Smooth muscle cell of the coronary artery (primary cell): ENCODE data around the gene DYNC1LI2. TPM values are rescaled to one million over a fixed set of nuclear protein-coding genes. Genes with fewer than 3 reads are reported as not detected.

ENCODE experiments used
- total RNA-seq: library from RNA; depleted of rRNA; stranded (reverse); fragments of >200 nt; gene quantifications from 2 replicates; pipeline ENCODE4 v1.2.3, GENCODE V29; 2014; ENCODE audit warnings: low replicate concordance

Gene DYNC1LI2
- 63.7 and 175 TPM in 2 replicates for total RNA-seq

DNA sequence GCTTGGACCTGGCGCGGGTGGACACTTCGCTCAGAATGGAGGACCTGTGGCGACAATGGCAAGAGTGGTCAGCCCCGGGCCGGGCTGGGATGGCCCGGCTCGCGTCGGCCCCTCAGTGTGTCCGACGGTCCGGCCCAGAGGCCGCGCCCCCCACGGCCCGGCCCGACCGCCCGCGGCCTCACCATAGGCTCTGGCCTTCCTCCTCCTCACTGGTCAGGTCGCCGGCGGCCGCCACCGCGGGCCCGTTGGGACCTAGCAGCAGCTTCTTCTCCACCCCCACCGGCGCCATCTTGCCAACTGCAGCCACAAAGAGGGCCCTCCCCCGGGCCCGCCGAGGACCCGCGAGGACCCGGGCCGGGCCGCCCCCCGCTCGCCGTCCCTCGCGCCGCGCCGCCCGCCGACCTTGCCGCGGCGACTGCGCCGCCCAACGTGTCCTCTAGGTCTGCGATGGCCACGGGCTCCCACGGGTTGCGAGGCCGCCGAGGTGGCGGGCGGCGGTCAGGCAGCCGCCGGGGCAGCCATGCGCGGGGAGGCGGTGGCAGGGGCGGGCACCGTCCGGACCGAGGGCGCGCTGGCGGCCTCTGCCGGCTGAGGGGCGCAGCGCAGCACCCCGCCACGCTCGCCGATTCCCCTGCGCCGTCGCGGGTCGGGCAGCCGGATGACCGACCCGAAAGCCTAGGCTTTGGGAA lies at the start of gene DYNC1LI2:
Gene DYNC1LI2 (minus strand): TSS at position 307 of the 689 bp plus-strand sequence. CDS start 18 bp downstream, at position 289.

DNA sequence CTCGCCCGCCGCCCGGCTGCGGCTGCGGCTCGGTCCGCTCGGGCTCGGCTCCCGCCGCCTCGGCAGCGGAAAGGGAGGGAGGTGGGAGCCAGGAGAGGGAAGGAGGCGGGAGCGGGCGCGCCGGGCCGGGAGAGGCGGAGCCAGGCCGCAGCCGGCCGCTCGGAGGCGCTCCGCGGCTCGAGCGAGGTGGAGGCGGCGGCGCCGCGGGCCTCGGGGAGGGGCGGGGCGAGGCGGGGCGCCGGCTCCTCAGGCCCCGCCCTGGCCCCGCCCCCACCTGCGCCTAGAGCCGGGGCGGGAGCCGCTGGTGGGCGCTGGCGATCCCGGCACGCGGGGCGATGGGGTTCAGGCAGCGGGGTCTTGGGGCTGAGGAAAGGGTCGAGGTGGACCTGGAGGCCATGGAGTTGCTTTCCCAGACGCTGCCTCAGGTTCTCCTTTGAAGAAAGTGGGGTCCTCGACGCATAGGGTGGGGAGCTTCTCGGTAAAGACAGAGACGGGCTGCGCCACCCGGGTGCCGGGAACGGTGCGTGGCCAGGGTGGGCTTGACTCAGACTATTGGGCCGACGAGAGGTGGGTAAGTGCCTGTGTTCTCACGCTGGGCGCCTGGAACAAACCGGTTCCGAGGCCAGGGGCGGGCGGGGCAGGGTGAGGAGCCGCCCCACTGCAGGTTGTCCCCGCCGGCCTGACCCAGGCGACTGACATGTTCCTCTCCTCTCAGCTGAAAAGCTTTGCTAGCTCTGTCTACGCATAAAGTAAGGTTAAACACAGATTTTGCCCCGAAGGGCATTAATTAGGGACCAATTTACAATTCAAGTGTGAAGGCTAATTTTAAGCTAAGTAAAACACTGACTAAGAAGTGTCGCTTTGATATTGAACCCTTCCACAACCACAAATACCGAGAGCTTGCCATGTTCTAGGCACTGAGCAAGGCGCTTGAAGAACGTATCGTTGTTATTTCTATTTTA lies 54.5 kb downstream of the DYNC1LI2 start, which contains the start of gene CMTM4:
Gene CMTM4 (minus strand): TSS at position 75 of the 962 bp plus-strand sequence. CDS start 218 bp downstream, outside the sequence.

Other genes with a start within 250 kb of the DYNC1LI2 start
- 35.3 and 74.5 TPM in 2 replicates for gene TK2, start 201.5 kb downstream of the DYNC1LI2 start, total RNA-seq
- gene CKLF, start 199.0 kb downstream of the DYNC1LI2 start, total RNA-seq: 49.5 and 58.2 TPM in 2 replicates
- 1.9 and 2.1 TPM in 2 replicates for gene CMTM1, start 185.2 kb downstream of the DYNC1LI2 start, total RNA-seq
- gene CMTM2, start 172.1 kb downstream of the DYNC1LI2 start, total RNA-seq: not detected in 2 replicates
- gene CMTM3, start 146.9 kb downstream of the DYNC1LI2 start, total RNA-seq: 9.1 and 13.5 TPM in 2 replicates
- gene CMTM4, start 54.9 kb downstream of the DYNC1LI2 start, total RNA-seq: 9.6 and 17.3 TPM in 2 replicates
- 0.08 TPM in 1 of 2 replicates, not detected in the other for gene TERB1, start 50.0 kb upstream of the DYNC1LI2 start, total RNA-seq
- gene NAE1, start 79.4 kb upstream of the DYNC1LI2 start, total RNA-seq: 51.0 and 66.7 TPM in 2 replicates
- gene CA7, start 92.8 kb upstream of the DYNC1LI2 start, total RNA-seq: not detected in 2 replicates
- gene PDP2, start 128.9 kb upstream of the DYNC1LI2 start, total RNA-seq: 5.4 and 6.5 TPM in 2 replicates
- gene CDH16, start 167.3 kb upstream of the DYNC1LI2 start, total RNA-seq: under 0.01 TPM in 1 of 2 replicates, not detected in the other
- gene RRAD, start 173.9 kb upstream of the DYNC1LI2 start, total RNA-seq: 6.6 and 22.5 TPM in 2 replicates
- 244 and 278 TPM in 2 replicates for gene CIAO2B, start 182.8 kb upstream of the DYNC1LI2 start, total RNA-seq
- gene CES2, start 183.9 kb upstream of the DYNC1LI2 start, total RNA-seq: 14.9 and 18.0 TPM in 2 replicates
- under 0.01 and 0.38 TPM in 2 replicates for gene CES3, start 209.7 kb upstream of the DYNC1LI2 start, total RNA-seq
- gene CES4A, start 237.0 kb upstream of the DYNC1LI2 start, total RNA-seq: 0.90 and 3.3 TPM in 2 replicates